Cardiac muscle cell (in vitro differentiated cells and primary cell): ENCODE data around the gene PTPRM. TPM values are rescaled to one million over a fixed set of nuclear protein-coding genes. Genes with fewer than 3 reads are reported as not detected.

Source experiments
- DNase-seq, 2 donors: peaks; one replicate each; pipeline versions ENCODE4 v3.0.0 to v3.0.0-alpha.2; 2010 to 2017; ENCODE audit warnings: low read depth in 1 of 2, low spot score in 1 of 2
- H3K27ac ChIP-seq: fragments of 200-600 bp; sonication (generic); 2 replicates; pipeline ENCODE4 v1.5.1; 2016
- H3K27me3 ChIP-seq: fragments of 200-600 bp; sonication (generic); 2 replicates; pipeline ENCODE4 v1.6.0; 2016; ENCODE audit warnings: control low read depth
- H3K36me3 ChIP-seq: fragments of 200-600 bp; sonication (generic); 2 replicates; pipeline ENCODE4 v1.5.1; 2016; ENCODE audit warnings: control low read depth
- H3K4me1 ChIP-seq: fragments of 200-600 bp; sonication (generic); 2 replicates; pipeline ENCODE4 v1.8.1; 2017; ENCODE audit warnings: low read depth, mild to moderate bottlenecking, mixed run types
- H3K4me3 ChIP-seq: fragments of 200-600 bp; sonication (generic); 2 replicates; pipeline ENCODE4 v1.5.1; 2016; ENCODE audit warnings: mild to moderate bottlenecking
- H3K9me3 ChIP-seq: fragments of 200-600 bp; sonication (generic); 2 replicates; pipeline ENCODE4 v1.5.1; 2017; ENCODE audit warnings: low read depth, mild to moderate bottlenecking, control low read depth
- polyA plus RNA-seq: library from polyadenylated mRNA; unstranded; fragments of >200 nt; fragmentation: Nextera tagmentation; extraction: Ambion mirVana; gene quantifications from 2 replicates; pipeline ENCODE4 v1.2.1, GENCODE V29; 2016
- total RNA-seq: library from RNA; depleted of rRNA; stranded (reverse); fragments of >200 nt; gene quantifications from 2 replicates; pipeline ENCODE4 v1.2.3, GENCODE V29; 2016
- TF ChIP-seq, protein P1 (sequence below): IDR thresholded peaks from 2 replicates; pipeline ENCODE4 v1.5.1; 2012; ENCODE audit warnings: low read depth, mild to moderate bottlenecking, low read length

Gene PTPRM
- total and polyA plus RNA-seq, 2 experiments from 2014 or later: 26.5 to 48.8 TPM

DNA sequence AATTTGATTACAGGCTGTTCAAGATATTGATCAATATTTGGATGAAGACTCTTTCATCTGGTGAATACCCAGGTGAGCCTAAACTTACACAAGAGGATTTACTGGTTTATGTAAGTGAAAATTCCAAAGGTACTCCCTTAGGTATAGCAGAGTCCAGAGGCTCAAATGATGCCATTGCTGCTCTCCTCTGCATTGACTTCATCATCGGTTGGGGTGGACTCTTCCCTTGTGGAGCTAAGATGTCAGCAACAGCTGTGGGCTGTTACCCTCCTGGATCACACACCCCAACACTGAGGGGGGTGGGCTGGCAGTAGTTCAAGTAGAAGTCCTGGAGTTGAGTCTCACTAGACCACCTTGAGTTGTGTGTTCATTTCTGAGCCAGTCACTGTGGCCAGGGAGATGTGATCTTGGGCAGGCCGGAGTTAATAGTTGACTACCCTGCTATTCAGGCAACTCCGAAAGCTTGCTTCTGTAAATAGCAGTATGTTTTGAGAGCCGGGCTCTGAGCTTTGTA, 236.9 kb downstream of the PTPRM start:
- DNase-seq: no peak
- Histone ChIP-seq H3K4me3 (no peak overlapping the region), H3K9me3 (no peaks in the 10 kb centered on the region), H3K27me3 (no peaks in the 10 kb centered on the region), H3K36me3 (no peaks in the 10 kb centered on the region), H3K4me1 (peaks cover 14% of the 10 kb centered on the region), H3K27ac (no peak overlapping the region)
- TF ChIP-seq, protein P1, sequence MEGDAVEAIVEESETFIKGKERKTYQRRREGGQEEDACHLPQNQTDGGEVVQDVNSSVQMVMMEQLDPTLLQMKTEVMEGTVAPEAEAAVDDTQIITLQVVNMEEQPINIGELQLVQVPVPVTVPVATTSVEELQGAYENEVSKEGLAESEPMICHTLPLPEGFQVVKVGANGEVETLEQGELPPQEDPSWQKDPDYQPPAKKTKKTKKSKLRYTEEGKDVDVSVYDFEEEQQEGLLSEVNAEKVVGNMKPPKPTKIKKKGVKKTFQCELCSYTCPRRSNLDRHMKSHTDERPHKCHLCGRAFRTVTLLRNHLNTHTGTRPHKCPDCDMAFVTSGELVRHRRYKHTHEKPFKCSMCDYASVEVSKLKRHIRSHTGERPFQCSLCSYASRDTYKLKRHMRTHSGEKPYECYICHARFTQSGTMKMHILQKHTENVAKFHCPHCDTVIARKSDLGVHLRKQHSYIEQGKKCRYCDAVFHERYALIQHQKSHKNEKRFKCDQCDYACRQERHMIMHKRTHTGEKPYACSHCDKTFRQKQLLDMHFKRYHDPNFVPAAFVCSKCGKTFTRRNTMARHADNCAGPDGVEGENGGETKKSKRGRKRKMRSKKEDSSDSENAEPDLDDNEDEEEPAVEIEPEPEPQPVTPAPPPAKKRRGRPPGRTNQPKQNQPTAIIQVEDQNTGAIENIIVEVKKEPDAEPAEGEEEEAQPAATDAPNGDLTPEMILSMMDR: no peak

DNA sequence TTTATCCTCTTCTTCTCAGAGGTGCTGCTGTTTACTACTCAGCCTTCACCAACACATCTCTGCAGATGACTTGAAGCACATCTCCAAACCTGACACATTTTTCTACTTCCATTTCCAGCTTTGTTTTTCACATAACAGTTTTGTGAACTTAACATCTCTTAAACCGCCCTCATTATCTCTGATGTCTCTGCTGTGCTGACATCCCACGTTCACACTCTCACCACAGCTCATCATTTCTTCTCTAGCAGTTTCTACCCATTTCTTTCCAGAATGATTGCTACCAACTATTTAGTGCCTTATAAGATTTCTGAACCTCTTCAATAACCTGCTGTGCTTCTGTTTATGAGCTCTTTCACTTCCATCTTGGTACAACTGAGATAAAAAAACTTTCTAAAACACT, 238.0 kb downstream of the PTPRM start:
- H3K36me3 ChIP-seq: no peaks in the 10 kb centered on the region
- H3K4me1 ChIP-seq: peaks cover 23% of the 10 kb centered on the region
- TF ChIP-seq, protein P1: no peak

DNA sequence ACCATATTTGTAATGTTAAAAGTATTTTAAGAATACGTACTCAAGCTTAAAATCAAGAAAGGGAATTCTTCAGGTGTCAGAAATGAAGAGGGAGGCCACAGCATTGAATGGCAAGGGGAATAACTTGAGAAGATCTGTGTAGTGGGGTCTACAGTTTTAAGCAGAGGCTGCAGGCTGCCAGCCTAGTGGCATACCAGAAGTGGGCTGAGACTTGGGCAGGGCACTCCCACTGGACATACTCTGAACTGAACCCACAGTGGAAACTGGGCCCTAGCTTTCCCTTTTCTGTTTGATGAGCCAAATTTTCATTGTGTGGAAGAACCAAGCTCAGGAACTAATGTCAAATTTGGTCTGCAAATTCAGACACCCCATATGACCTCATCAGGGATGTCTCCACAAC, 238.8 kb downstream of the PTPRM start:
- peaks cover 31% of the 10 kb centered on the region for H3K4me1 ChIP-seq

More for the DNA sequence above, 238.0 kb downstream of the PTPRM start:
- Histone ChIP-seq H3K27ac (no peak overlapping the region), H3K9me3 (no peaks in the 10 kb centered on the region), H3K27me3 (no peaks in the 10 kb centered on the region), H3K4me3 (no peak overlapping the region)
- DNase-seq: no peak

DNA sequence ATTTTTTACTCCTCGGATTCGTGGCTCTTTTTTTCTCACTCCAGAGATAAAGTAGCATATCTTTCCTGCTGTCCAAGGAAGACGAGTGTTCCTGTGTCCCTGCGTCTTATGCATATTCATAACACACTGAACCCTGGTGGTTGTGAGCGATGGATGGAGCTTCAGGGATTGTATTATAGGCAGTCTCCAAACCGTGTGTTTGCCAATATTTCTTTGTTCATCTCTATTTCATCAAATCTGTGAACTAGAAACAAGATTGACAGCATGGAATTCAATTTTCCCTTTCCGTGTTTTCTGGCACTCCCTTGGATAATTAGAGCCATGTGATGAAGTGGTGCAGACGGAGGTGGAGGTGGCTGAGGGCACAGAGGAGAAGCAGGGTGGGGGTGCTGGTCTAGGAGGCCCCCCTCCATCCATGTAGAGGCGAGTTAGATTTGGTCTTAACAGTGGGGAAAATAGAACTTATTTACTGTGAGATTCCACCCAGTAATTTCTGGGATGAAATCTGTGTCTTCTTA, 240.9 kb downstream of the PTPRM start:
- DNase-seq: no peak
- H3K9me3 ChIP-seq: no peaks in the 10 kb centered on the region
- no peak overlapping the region for H3K4me3 ChIP-seq
- H3K36me3 ChIP-seq: no peaks in the 10 kb centered on the region
- H3K27ac ChIP-seq: no peak overlapping the region
- peaks cover 50% of the 10 kb centered on the region for H3K4me1 ChIP-seq
- H3K27me3 ChIP-seq: no peaks in the 10 kb centered on the region
- TF ChIP-seq, protein P1: no peak

More for the DNA sequence above, 238.8 kb downstream of the PTPRM start:
- no peak overlapping the region for H3K27ac ChIP-seq
- H3K4me3 ChIP-seq: no peak overlapping the region
- TF ChIP-seq, protein P1: no peak
- H3K36me3 ChIP-seq: no peaks in the 10 kb centered on the region
- no peak for DNase-seq
- no peaks in the 10 kb centered on the region for H3K27me3 ChIP-seq
- no peaks in the 10 kb centered on the region for H3K9me3 ChIP-seq

DNA sequence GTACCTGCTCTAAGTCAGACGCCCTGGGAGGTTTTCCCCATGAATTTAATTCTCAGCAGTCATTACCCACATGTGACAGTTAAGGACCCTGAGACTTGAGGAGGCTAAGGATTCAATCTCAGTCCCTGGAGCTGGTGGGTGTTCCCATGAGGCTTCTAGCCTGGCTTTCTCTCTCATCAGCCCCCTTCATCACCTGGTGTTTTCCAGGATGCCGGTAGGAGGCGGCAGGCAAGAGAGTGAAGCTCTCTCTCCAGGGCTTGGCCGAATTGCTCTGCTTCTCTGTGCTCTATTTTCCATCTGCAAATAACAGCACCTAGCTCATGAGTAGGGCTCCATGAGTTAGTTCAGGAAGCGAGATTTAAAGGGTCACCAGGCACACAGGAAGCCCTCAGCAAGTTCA, 241.9 kb downstream of the PTPRM start:
- H3K9me3 ChIP-seq: no peaks in the 10 kb centered on the region
- no peaks in the 10 kb centered on the region for H3K36me3 ChIP-seq
- peak overlapping the region; percentile 1 for H3K27ac ChIP-seq
- TF ChIP-seq, protein P1: no peak
- H3K27me3 ChIP-seq: no peaks in the 10 kb centered on the region
- H3K4me1 ChIP-seq: peaks cover 50% of the 10 kb centered on the region
- DNase-seq: no peak
- no peak overlapping the region for H3K4me3 ChIP-seq

DNA sequence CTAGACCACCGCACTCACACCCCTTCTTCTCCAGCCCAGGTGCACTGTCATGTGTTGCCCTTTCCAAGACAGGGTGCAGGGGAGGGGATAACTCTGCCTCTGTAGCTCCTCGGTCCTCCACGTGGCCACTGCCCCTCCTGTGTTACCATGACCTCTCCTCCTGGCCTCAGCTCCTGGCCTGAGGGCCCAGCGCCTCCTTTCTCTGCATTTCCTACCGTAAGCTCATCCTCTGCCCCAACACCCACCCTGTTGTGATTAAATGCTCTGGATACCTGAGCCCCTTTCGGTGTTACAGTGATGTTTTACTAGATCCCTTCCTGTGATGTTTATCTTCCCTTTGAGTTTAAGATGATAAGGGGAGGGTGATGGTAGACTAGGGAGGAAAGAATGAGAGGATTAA, 242.3 kb downstream of the PTPRM start:
- Histone ChIP-seq H3K4me3 (no peak overlapping the region), H3K4me1 (peaks cover 50% of the 10 kb centered on the region)

More for the DNA sequence above, 242.3 kb downstream of the PTPRM start:
- DNase-seq: no peak
- Histone ChIP-seq H3K27ac (peak overlapping the region; percentile 84), H3K36me3 (no peaks in the 10 kb centered on the region), H3K9me3 (no peaks in the 10 kb centered on the region), H3K27me3 (no peaks in the 10 kb centered on the region)
- TF ChIP-seq, protein P1: no peak
